GM21515 (cell line): ENCODE measurements around the gene TPX2.

ENCODE experiments used
- ATAC-seq: cut with Tn5 transposase; IDR thresholded peaks from one replicate; pipeline ENCODE4 v1.9.1; 2021; ENCODE audit not compliant: unreplicated experiment

The TPX2 gene, protein sequence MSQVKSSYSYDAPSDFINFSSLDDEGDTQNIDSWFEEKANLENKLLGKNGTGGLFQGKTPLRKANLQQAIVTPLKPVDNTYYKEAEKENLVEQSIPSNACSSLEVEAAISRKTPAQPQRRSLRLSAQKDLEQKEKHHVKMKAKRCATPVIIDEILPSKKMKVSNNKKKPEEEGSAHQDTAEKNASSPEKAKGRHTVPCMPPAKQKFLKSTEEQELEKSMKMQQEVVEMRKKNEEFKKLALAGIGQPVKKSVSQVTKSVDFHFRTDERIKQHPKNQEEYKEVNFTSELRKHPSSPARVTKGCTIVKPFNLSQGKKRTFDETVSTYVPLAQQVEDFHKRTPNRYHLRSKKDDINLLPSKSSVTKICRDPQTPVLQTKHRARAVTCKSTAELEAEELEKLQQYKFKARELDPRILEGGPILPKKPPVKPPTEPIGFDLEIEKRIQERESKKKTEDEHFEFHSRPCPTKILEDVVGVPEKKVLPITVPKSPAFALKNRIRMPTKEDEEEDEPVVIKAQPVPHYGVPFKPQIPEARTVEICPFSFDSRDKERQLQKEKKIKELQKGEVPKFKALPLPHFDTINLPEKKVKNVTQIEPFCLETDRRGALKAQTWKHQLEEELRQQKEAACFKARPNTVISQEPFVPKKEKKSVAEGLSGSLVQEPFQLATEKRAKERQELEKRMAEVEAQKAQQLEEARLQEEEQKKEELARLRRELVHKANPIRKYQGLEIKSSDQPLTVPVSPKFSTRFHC

DNA sequence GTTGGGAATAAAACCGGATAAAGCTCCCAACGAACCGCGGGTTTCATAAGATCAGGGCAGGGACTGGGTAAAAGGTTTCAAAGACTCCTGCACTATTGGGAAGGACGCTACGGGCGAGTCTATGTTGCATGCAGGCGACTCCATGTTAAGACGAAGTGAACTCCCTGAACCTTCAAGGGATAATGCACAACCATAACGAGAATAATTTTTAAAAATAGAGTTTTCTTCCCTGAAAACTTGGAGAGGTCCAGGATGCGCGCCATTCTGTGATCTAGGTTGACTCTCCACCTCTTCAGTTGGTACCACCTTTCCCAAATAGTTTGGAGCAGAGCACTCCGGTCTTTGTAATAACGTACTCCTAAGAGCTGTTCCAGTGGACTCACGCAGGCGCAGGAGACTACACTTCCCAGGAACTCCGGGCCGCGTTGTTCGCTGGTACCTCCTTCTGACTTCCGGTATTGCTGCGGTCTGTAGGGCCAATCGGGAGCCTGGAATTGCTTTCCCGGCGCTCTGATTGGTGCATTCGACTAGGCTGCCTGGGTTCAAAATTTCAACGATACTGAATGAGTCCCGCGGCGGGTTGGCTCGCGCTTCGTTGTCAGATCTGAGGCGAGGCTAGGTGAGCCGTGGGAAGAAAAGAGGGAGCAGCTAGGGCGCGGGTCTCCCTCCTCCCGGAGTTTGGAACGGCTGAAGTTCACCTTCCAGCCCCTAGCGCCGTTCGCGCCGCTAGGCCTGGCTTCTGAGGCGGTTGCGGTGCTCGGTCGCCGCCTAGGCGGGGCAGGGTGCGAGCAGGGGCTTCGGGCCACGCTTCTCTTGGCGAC is at the start of gene TPX2:
Gene TPX2 (plus strand): TSS at position 562 of the 821 bp plus-strand sequence. CDS start 18,187 bp downstream, outside the sequence.
- peak; percentile 95 for ATAC-seq

DNA sequence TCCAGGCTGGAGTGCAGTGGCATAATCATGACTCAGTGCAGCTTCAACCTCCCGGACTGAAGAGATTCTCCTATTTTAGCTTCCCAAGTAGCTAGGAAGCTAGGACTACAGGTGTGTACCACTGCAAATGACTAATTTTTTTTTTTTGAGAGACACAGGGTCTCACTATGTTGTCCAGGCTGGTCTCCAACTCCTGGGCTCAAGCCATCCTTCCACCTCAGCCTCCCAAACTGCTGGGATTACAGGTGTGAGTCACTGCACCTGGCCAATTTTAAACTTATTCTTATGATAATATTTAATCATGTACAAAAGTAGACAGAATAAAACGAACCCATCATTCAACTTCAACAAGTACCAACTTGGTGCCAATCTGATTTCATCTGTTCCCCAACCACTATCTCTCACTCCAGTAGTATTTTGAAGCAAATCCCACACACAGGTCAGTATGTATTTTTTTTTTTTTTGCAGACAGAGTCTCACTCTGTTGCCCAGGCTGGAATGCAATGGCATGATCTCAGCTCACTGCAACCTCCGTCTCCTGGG is 48.9 kb upstream of the TPX2 start:
- ATAC-seq: no peak

DNA sequence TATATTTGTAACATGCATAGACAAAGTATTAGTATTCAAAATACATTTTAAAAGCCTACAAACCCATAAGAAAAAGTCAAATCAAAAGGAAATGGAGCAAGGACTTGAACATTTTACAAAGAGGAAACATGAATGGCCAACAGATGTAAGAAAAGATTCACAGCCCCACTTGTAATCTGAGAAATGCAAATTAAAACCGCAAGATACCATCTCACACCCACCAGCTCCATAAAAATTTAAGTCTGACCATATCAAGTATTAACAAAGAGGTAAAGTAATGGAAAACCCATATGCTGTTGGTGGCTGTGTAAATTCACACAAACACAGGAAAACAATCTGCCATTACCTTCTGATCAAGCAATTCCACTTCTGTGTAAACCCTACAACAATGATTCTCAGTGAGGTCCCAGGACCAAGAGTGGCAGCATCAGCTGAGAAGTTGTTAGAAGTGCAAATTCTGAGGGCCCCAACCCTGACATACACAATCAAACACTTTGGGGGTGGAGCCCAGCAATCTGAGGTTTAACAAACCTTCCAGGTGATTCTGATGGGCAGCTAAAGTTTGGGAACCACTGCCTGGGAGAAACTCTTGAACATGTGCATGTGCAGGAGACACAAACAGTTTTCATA is 47.3 kb upstream of the TPX2 start:
- no peak for ATAC-seq

DNA sequence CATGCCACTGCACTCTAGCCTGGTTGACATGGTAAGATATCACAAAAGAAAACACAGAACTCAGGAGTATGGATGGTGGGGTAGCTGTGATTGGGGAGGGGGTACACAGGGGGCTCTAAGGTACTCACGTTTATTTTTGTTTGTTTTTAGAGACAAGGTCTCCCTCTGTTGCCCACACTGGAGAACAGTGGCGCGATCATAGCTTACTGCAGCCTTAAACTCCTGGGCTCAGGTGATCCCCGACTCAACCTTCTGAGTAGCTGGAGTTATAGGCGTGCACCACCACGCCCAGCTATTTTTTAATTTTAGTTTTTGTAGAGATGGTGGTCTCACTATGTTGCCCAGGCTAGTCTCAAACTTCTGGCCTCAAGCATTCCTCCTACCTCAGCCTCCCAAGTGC is 45.7 kb upstream of the TPX2 start:
- ATAC-seq: no peak

DNA sequence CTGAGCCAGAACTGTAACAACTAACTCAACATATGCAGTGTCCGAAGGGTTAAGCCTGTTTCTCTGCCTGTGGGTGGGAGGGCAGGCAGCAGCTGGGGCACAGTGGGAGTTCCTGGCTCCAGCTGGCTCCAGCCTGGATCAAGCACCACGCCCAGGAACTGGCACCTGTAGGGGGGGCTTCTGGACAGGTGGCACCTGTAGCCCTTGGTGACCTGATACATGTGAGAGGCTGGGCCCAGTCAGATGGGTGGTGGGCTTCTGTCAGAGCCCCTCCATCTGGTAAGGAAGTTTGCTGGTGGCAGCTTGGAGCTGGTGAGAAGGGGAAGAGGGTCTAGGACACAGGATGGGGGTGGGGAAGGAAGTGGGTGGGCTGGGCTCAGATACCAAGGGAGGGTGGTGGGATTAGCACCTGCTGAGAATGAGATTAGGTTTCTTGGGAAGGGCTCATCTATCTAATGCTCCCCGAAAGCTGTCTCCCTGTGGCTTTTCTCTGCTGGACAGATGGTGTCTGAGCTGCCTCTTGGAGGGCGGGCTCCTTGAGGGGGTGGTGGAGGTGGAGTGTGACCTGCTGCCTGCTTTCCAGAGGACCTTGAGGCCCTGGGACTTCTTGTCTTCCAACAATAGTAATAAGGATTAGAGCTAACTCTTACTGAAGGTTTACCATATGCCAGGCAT is 45.0 kb upstream of the TPX2 start:
- no peak for ATAC-seq

DNA sequence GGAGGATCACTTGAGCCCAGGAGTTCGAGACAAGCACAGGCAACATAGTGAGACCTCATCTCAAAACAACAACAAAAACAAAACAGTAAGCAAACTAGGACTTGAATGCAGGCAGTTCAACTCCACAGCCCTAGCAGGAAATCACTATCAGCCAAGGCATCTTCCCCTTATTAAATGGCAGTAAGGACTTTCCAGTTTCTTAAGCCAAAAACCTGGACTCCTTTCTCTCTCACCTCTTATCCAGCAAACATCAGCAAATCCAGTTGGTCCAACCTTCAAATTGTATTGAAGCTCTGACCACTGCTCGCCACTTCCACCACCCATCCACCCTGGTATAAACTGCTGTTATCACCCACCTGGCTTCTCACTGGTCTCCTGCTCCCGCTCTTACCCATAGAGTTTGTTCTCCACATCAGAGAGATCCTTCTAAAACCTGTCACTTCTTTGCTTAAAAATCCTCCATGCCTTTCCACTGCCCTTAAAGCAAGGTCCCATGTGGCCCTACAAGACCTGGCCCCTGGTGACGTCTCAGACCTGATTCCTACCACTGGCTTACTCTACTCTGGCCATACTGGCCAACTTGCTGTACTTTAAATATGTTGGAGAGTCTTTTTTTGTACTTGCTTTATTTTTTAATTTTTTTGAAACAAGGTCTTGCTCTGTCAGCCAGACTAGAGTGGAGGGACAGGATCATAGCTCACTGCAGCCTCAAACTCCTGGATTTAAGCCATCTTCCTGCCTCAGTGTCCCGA is 44.1 kb upstream of the TPX2 start:
- ATAC-seq: no peak

DNA sequence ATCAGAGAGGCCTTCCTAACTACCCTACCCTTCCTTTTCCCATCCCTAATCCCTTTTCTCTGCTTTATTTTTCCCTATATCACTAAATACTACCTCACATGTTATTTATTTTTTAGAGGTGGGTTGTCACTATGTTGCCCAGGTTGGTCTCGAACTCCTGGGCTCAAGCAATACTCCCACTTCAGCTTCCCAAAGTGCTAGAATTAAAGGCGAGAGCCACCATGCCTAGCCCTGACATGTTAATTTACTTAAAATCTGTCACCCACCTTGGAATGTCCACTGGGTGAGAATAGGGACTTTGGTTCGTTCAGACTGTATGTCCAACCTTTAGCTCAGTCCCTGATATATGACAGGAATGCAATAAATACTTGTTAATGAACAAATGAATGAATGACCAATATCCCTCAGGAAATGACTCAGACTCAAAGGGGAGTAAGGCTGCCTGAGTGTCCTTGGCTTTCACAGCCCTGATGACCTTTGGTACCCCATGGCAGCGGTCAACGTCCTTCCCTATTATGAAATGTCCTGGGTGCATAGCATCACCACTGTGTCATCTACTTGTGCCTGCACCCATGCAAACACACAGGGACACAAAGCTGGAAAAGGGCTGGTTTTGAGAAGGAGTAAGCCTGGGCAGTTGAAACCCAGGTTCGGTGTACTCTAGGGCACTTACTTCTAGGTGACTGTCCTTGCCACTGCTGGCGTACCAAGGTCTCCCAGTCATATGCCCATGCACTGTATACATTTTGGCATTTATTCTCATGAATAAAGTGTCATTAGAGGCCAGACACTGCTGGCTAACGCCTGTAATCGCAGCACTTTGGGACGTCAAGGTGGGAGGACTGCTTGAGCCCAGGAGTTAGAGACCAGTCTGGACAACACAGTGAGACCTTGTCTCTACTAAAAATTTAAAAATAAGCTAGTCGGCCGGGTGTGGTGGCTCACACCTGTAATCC is 43.0 kb upstream of the TPX2 start:
- ATAC-seq: no peak

DNA sequence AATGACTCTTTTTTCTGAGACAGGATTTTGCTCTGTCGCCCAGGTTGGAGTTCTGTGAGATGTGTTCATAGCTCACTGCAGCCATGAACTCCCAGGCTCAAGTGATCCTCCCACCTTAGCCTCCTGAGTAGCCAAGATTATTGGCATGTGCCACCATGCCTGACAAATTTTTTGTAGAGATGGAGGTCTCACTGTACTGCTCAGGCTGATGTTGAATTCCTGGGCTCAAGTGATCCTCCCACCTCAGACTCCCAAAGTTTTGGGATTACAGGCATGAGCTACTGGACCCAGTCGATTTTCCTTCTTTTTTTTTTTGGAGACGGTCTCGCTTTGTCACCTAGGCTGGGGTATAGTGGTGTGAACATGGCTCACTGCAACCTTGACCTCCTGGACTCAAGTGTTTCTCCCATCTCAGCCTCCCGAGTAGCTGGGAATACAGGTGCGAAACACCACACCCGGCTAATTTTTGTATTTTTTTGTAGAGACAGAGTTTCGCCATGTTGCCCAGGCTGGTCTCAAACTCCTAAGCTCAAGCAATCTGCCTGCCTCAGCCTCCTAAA is 40.8 kb upstream of the TPX2 start:
- ATAC-seq: no peak

DNA sequence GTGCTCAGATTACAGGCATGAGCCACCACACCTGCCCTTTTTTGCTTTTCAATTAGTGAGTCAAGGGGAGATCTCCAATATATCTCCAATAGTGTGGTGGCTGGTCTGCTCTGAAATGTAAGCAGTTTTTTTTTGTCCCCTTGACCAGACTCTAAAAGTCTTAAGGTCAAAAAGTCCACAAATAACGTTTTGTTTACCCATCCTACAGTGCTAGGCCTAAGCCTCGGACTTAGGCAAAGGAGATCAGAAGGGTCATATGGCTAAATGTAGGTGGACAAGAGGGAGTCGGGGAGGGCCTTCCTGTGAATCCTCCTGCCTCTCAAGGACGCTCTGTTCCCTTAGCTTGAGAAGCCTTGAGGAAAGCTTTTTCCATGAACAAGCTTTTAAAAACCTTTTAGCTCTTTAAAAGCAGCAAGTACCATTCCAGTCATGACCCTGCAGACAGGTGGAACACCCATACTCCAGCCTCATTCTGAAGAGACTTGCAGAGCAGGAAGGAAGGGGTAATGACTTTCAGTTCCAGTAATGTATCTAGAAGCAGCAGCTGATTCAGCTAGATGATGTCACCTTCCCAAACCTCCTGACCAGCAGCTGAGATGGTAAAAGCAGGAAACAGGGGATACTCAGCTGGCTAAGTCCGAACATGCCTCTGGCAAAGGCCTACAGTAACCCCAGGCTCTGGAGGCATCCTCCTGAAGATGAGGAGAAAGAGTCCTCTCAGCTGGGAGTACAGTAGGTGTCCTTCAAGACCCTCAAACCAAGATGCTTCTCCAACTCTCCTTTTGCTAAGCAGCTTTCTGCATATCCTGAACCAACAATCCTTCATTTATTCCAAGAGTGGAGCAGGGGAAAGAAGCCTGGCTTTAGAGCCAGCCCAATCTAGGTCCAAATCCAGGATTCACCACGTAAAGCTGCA is 40.0 kb upstream of the TPX2 start:
- ATAC-seq: peak; percentile 93

DNA sequence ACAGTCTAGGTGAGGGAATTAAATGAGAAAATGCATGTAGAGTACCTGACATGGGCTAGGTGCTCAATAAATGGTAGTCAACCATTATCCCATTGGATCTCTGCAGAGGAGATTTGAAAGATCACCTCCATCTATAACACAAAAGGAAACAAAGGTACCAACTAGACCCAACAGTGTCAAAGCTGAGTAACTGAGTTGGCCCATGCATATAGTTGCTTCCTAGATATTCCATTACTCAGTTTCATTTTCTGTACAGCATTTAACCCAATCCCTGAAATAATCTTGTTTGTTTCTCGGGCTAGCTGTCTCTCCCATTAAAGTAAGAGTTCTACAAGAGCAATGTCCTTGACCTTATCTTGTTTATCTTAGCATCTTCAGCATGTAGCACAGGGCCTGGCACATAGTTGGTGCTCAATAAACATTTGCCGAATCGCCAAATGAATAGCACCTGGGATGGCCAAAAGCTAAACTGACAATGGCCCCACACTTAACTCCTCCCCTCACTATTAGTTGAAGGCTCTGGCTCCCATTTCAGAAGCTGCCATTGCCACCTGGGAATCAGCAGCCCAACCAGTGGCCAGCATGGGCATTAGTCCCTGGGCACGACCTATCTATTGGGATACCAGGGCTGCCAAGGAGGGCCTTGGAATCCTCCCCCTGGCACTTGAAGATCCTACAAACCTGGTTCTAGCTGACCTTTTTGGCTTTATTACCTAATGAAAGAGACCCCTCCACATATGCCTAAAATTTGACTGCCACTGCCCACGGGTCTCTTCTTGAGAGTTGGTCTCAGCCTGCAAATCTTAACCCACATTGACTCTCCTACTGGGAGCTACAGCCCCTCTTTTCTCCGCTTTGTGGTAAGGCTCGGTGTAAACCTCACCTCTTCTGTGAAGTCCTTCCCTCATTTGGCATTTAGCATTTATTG is 39.0 kb upstream of the TPX2 start:
- ATAC-seq: no peak

DNA sequence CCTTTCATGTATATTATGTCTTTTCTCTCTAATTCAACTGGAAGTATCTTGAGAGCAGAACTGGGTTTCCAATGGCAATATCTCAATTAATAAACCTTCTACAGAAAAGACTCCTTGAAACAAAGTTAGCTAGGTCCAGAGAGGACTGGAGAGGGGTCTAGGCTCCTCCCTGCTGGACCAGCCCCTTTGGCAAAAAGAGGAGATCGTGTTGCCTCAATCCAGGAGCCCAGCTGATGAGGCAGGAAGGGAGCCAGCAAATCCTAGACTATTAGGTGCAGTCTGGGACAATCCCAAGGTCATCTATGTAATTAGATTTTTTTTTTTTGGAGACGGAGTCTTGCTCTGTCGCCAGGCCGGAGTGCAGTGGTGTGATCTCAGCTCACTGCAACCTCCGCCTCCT is 38.3 kb upstream of the TPX2 start:
- ATAC-seq: no peak

DNA sequence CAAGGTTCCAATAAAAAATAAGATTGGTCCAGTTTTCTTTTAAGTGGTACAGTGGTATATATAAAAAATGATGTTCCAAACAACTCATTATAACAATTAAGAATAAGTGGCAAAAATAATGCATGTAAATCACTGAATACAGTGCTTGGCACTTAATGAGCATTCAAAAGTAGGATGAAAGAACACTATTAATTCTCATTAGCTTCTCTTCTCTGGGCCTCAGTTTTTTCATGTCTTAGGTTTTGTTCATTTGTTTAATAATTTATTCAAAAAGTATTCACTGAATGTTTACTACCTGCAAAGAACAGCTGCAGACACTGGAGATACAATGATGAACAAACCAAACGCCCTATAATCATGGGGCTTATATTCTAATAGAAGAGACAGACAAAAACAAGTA is 37.5 kb upstream of the TPX2 start:
- no peak for ATAC-seq

DNA sequence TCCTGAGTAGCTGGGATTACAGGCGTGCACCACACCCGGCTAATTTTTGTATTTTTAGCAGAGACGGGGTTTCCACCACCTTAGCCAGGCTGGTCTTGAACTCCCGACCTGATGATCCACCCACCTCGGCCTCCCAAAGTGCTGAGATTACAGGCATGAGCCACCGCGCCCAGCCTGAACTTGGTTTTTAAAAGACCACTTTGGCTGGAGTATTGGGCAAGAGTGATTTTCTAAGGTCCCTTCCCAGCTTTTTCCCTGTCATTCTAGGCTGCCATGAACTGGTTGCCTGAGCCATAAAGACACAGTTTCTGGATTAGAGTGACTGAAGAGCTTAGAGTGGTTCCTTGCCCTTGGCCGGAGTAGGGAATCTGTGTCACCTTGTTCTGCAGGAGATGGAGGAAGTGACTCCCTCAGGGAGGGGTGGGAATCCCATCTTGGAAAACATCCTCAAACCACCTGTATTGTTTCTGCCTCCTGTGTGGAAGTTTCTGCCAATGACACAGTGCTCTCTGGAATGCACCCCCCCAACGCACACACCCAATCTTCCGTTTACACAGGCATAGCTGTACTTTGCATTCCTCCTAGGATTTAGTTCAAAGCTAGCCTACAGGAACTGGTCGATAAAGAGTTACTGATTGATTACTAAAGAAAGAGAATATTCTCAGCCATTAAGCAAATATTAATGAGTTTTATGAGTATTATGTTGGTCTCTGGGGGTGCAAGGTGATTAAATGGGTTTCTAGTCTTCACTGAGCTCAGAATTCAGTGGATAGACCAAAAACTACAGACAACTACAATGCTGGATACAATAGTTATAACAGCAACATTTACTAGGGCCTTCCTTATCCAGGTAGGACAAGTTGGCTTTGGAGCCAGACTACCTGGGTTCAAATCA is 34.6 kb upstream of the TPX2 start:
- ATAC-seq: no peak

DNA sequence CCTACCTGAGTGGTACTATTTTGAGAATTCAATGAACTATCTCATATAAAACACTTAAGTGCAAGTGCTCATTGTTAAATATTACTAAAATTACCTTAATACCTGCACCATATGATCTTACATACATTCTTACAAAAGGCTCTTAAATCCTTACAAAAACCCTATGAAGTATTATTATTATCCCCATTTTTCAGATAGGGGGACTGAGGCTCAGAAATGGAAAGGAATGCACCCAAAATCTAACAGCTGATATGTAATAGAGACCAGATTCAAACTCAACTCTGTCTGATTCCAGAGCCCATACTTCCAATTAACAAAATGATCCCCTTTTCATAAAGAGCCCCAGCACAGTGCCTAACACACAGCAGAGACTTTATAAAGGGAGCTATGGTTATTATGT is 33.9 kb upstream of the TPX2 start:
- no peak for ATAC-seq
